ENCODE measurements around the gene ZKSCAN4.

The ZKSCAN4 gene

GRCh38 chr6:28215425-28215824 lies 36.6 kb downstream of the ZKSCAN4 start:
- TF ChIP-seq CTCF (IDR thresholded peaks at IDR 0.05; ENCODE audit: insufficient read depth, missing control alignments) = no peak
- FAIRE-seq (no peak), DNase-seq (ENCODE audit: insufficient read length, low spot score) (no peak)

GRCh38 chr6:28213213-28213523 lies 38.9 kb downstream of the ZKSCAN4 start:
- FAIRE-seq (no peak), DNase-seq (ENCODE audit: insufficient read length, low spot score) (no peak)
- no peak for TF ChIP-seq CTCF (IDR thresholded peaks at IDR 0.05; ENCODE audit: insufficient read depth, missing control alignments)

GRCh38 chr6:28212510-28213212 lies 39.4 kb downstream of the ZKSCAN4 start:
- no peak for TF ChIP-seq CTCF (IDR thresholded peaks at IDR 0.05; ENCODE audit: insufficient read depth, missing control alignments)
- no peak for DNase-seq (ENCODE audit: insufficient read length, low spot score)
- no peak for FAIRE-seq

GRCh38 chr6:28211840-28212509 lies 40.1 kb downstream of the ZKSCAN4 start:
- no peak for TF ChIP-seq CTCF (IDR thresholded peaks at IDR 0.05; ENCODE audit: insufficient read depth, missing control alignments)
- DNase-seq (ENCODE audit: insufficient read length, low spot score) = no peak
- no peak for FAIRE-seq

- DNase-seq (ENCODE audit: insufficient read length, low spot score) = no peak
- no peak for FAIRE-seq
- TF ChIP-seq CTCF (IDR thresholded peaks at IDR 0.05; ENCODE audit: insufficient read depth, missing control alignments) = no peak
Measured at GRCh38 chr6:28209753-28210535, 42.1 kb downstream of the ZKSCAN4 start.

- TF ChIP-seq CTCF (IDR thresholded peaks at IDR 0.05; ENCODE audit: insufficient read depth, missing control alignments) = no peak
- FAIRE-seq = no peak
- no peak for DNase-seq (ENCODE audit: insufficient read length, low spot score)
Measured at GRCh38 chr6:28208111-28208659, 43.9 kb downstream of the ZKSCAN4 start.
